Left lung (tissue), 10 donors: ENCODE measurements around the gene ZNF764. TPM values are rescaled to one million over a fixed set of nuclear protein-coding genes. Genes with fewer than 3 reads are reported as not detected.
"Not testable (repeated sequence)": the region's sequence is repeated elsewhere in the genome, so short reads cannot be mapped to it uniquely, and the experiment has no call there.

ENCODE experiments used
- ATAC-seq: fragments of 200-7000 bp; cut with Tn5 transposase; one replicate; pipeline ENCODE4 v1.9.1; 2020; ENCODE audit warnings: moderate library complexity
- DNase-seq, 4 donors: peaks; one replicate each; pipeline ENCODE4 v3.0.0-alpha.2; 2013 to 2020
- H3K27ac ChIP-seq, 2 donors: fragments of 200-600 bp; sonication (generic) in 1 of 2; one replicate each; pipeline versions ENCODE4 v1.5.0 to v1.8.0; 2020 to 2021
- H3K27me3 ChIP-seq, 2 donors: fragments of 200-600 bp; sonication (generic) in 1 of 2; one replicate each; pipeline versions ENCODE4 v1.5.0 to v1.8.0; 2020 to 2021
- H3K36me3 ChIP-seq, 2 donors: fragments of 200-600 bp; sonication (generic) in 1 of 2; one replicate each; pipeline versions ENCODE4 v1.5.0 to v1.8.0; 2020 to 2021
- H3K4me1 ChIP-seq, 2 donors: fragments of 200-600 bp; one replicate each; pipeline ENCODE4 v1.8.0; 2021
- H3K4me3 ChIP-seq, 2 donors: fragments of 200-600 bp; sonication (generic) in 1 of 2; one replicate each; pipeline versions ENCODE4 v1.5.0 to v1.8.0; 2020 to 2021; ENCODE audit warnings: mild to moderate bottlenecking in 1 of 2
- H3K9me3 ChIP-seq, 2 donors: fragments of 200-600 bp; sonication (generic) in 1 of 2; one replicate each; pipeline versions ENCODE4 v1.5.0 to v1.8.0; 2020 to 2021
- intact Hi-C, 2 donors: fragments of 100-400 bp; cut with DNase I; formaldehyde crosslinking; loops; one replicate each; pipeline versions ENCODE4 v1.11.2 to v1.14.2; 2022
- polyA plus RNA-seq, 6 donors: library from polyadenylated mRNA; unstranded; fragments of 120-200 nt; gene quantifications; one replicate each; pipeline ENCODE4 v1.2.1, GENCODE V29; 2013; ENCODE audit not compliant: insufficient read length in 6 of 6
- total RNA-seq, 2 donors: library from RNA; stranded (reverse); fragmentation: NEBNext Ultra II Directional; extraction: Animal tissue kit (Norgen Biotek cat#: 25700); gene quantifications; one replicate each; pipeline ENCODE4 v1.2.1, GENCODE V29; 2021
- TF ChIP-seq, protein P1 (sequence below), 2 donors: fragments of 200-600 bp; sonication (generic) in 1 of 2; IDR thresholded peaks; one replicate each; pipeline versions ENCODE4 v1.5.0 to v1.8.0; 2021; ENCODE audit warnings: antibody characterized with exemption in 2 of 2
- donor health status: DM: no; HTN: yes; CAD: no.
- donor health status: DM: no; HTN: no; CAD: no.

ZNF764 gene
- total and polyA plus RNA-seq, 8 donors, result 7.4 to 15.8 (median 11.8) TPM

DNA sequence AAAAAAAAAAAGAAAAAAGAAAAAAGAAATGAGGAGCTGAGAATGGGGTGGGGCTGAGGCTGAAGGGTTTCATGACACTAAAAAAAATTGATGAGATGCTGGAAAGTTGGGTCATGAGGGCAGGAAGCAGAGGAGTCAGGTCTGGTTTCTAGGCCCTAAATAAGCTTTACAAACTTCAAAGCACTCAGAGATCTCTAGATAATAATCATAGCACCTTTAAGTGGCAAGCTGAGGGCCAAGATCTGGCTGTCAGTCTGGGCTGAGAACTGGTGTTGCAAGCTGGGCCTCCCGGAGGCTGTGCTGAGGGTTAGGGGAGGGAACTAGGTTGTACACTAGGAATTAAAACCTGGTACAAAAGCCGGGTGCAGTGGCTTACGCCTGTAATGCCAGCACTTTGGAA is 6.4 kb downstream of the ZNF764 start:
- Histone ChIP-seq H3K27me3 (no peaks in the 10 kb centered on the region), H3K27ac (peak overlapping the region in 1 of 2 donors; percentile 33), H3K4me3 (no peak overlapping the region), H3K9me3 (no peaks in the 10 kb centered on the region), H3K36me3 (peaks cover 0 to 31% of the 10 kb centered on the region in 2 donors), H3K4me1 (peaks cover 0 to 34% of the 10 kb centered on the region in 2 donors)
- ATAC-seq (peak; percentile 92), DNase-seq (peak in 3 of 4 donors; percentile 67 to 70 (median 68))
- TF ChIP-seq, protein P1, sequence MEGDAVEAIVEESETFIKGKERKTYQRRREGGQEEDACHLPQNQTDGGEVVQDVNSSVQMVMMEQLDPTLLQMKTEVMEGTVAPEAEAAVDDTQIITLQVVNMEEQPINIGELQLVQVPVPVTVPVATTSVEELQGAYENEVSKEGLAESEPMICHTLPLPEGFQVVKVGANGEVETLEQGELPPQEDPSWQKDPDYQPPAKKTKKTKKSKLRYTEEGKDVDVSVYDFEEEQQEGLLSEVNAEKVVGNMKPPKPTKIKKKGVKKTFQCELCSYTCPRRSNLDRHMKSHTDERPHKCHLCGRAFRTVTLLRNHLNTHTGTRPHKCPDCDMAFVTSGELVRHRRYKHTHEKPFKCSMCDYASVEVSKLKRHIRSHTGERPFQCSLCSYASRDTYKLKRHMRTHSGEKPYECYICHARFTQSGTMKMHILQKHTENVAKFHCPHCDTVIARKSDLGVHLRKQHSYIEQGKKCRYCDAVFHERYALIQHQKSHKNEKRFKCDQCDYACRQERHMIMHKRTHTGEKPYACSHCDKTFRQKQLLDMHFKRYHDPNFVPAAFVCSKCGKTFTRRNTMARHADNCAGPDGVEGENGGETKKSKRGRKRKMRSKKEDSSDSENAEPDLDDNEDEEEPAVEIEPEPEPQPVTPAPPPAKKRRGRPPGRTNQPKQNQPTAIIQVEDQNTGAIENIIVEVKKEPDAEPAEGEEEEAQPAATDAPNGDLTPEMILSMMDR (IDR thresholded peaks at IDR 0.05), result no peak
- intact Hi-C loops, result no loop called here

DNA sequence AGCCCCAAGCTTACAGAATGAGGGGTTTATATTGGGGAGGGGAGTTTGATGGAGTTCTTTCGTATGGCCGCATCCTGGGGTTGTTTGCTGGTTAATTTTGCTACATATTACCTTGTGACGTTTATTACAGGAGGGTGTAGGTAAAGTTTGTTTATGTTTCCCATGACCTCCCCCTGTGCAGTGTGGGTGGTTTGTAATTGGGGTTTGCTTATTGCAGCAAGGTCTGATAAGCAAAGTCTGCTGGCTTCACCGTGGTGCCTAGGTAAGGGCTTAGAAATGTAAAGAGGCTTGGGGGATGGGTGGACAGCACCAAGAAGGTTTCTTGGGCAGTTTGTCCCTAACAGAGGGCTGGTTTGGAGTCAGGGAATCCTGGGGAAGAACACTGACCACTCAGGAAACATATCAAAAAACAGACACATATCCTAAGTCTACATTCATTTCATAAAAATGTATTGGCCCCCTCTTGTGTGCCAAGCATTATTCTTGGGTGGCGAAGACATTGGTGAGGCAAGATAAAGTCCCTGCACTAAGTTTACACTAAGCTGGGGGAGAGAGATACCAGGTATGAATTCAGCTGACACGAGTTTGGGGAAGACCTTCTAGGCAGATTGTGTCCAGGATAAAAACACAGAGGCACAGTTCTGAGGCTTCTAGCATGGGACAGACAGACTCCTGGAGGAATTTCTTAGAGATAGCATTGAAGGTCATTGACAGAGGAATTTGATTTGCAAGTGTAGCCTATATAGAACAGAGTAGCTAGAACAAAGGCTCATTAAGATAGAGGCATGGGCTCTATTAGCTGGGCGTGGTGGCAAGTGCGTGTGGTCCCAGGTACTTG is 9.5 kb downstream of the ZNF764 start:
- intact Hi-C loops, result no loop called here
- H3K27me3 ChIP-seq, result no peaks in the 10 kb centered on the region
- ATAC-seq, result no peak
- no peak for DNase-seq
- no peak overlapping the region for H3K4me3 ChIP-seq
- H3K27ac ChIP-seq, result no peak overlapping the region
- H3K36me3 ChIP-seq, result peaks cover 0 to 4% of the 10 kb centered on the region in 2 donors
- TF ChIP-seq, protein P1 (IDR thresholded peaks at IDR 0.05), result no peak
- H3K4me1 ChIP-seq, result peaks cover 0 to 28% of the 10 kb centered on the region in 2 donors
- H3K9me3 ChIP-seq, result no peaks in the 10 kb centered on the region

DNA sequence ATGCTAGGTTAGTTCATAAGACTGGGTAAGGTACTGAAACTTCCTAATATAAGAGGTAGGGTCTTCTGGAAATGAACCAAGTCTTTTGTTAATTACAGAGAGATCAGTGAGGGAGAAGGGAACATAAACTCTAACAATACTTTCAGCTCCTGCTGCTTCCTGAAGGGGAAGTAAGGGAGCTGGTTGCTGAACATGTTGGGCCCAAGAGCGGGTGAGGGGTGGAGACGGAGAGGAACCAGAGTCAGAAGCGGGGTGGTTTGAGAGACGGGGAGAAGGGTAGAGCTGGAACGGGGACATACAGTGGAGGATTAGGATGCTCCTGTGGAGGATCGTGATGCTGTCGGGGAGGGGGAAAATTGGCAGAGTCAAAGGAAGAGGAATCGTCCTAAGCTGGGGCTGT is 12.1 kb downstream of the ZNF764 start:
- TF ChIP-seq, protein P1 (IDR thresholded peaks at IDR 0.05), result no peak
- ATAC-seq, result peak; percentile 26
- Histone ChIP-seq H3K36me3 (no peaks in the 10 kb centered on the region), H3K9me3 (no peaks in the 10 kb centered on the region), H3K4me1 (peaks cover 0 to 9% of the 10 kb centered on the region in 2 donors), H3K4me3 (no peak overlapping the region), H3K27ac (no peak overlapping the region), H3K27me3 (no peaks in the 10 kb centered on the region)
- intact Hi-C loops, result no loop called here
- peak in 1 of 4 donors; percentile 24 for DNase-seq

DNA sequence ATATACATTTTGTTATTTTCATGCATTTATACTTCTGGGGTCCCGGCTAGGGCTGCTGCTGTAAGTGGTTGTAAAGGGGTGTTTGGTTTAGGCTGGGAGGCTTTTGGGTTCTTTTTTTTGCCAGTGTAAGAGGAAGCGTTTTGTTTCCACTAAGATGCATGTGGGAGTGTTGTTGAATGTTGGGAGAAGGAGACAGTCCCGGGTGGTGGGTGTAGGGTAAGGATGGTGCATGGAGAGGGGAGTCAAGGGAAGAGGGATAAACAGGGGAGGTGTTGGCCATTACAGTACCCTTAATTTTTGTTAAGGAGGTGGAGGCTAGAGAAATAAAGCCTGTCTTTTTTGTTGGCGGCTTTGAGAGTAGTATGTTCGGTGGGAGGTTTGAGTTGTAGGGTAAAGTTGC is 15.1 kb downstream of the ZNF764 start:
- H3K27me3 ChIP-seq, result no peaks in the 10 kb centered on the region
- ATAC-seq (no peak), DNase-seq (no peak)
- peaks cover 0 to 8% of the 10 kb centered on the region in 2 donors for H3K4me1 ChIP-seq
- no peak overlapping the region for H3K4me3 ChIP-seq
- H3K9me3 ChIP-seq, result no peaks in the 10 kb centered on the region
- no peak overlapping the region for H3K27ac ChIP-seq
- H3K36me3 ChIP-seq, result no peaks in the 10 kb centered on the region
- intact Hi-C loops, result no loop called here
- TF ChIP-seq, protein P1 (IDR thresholded peaks at IDR 0.05), result no peak

DNA sequence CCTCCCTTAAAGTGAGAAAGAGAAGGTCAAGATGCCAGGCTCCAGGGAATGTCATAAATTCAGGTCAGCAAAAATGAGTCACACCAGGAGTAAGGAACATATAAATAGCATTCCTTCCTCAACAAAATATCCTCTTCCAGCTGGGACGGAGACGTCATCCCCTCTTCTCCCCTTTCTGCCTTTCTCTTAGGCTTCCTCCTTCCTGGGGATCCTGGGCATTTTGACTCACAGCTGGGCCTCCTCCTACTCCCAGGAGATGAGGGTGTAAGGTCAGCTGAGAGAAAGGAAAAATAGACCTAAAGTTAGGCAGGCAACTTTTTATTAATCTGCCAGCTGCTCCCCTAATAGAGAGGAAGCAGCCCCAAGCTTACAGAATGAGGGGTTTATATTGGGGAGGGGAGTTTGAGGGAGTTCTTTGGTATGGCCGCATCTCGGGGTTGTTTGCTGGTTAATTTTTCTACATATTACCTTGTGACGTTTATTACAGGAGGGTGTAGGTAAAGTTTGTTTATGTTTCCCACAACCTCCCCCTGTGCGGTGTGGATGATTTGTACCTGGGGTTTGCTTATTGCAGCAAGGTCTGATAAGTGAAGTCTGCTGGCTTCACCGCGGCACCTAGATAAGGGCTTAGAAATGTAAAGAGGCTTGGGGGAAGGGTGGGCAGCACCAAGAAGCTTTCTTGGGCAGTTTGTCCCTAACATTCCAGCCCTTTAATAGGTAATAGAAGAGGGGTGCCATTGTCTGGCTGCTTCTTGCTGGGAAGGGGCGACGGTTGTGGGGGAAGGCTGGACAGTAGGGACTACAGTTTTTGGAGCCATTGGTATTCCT is 16.5 kb downstream of the ZNF764 start:
- DNase-seq (peak in 2 of 4 donors; percentile 12 to 33), ATAC-seq (peak; percentile 26)
- no peaks in the 10 kb centered on the region for H3K27me3 ChIP-seq
- no peaks in the 10 kb centered on the region for H3K9me3 ChIP-seq
- H3K27ac ChIP-seq, result no peak overlapping the region
- no peak overlapping the region for H3K4me3 ChIP-seq
- TF ChIP-seq, protein P1 (IDR thresholded peaks at IDR 0.05), result no peak
- intact Hi-C loops, result no loop called here
- H3K4me1 ChIP-seq, result peaks cover 0 to 11% of the 10 kb centered on the region in 2 donors
- H3K36me3 ChIP-seq, result no peaks in the 10 kb centered on the region

DNA sequence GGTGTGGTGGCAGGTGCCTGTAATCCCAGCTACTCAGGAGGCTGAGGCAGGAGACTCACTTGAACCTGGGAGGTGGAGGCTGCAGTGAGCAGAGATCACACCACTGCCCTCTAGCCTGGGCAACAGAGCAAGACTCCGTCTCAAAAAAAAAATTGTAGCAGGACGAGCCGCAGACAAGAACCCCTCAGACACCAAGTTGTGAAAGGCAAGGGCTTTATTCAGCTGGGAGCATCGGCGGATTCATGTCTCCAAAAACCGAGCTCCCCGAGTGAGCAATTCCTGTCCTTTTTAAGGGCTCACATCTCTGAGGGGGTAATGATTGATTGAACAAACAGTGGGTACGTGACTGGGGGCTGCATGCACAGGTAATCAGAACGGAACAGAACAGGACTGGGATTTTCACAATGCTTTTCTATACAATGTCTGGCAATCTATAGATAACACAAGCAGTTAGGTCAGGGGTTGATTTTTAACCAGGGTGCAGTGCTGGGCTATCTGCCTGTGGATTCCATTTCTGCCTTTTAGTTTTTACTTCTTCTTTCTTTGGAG is 17.2 kb downstream of the ZNF764 start:
- H3K27me3 ChIP-seq, H3K36me3 ChIP-seq, DNase-seq, intact Hi-C loops, H3K27ac ChIP-seq, H3K9me3 ChIP-seq, H3K4me3 ChIP-seq, ATAC-seq: not testable (repeated sequence)
- H3K4me1 ChIP-seq, result peaks cover 3 to 11% of the 10 kb centered on the region in 2 donors

DNA sequence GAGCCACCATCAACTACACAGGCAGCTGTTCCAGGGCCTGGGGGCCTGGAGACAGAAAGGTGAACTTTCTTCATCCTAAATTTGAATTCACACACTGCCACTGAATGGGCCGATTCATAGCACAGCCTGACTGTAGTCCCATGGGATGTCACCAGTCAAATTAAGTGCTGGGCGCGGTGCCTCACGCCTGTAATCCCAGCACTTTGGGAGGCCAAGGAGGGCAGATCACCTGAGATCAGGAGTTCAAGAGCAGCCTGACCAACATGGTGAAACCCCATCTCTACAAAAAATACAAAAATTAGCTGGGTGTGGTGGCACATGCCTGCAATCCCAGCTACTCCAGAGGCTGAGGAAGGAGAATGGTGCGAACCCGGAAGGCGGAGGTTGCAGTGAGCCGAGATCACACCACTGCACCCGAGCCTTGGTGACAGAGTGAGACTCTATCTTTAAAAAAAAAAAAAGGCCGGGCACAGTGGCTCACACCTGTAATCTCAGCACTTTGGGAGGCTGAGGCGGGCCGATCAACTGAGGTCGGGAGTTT is 18.1 kb downstream of the ZNF764 start:
- peaks cover 5 to 19% of the 10 kb centered on the region in 2 donors for H3K4me1 ChIP-seq
- H3K27ac ChIP-seq, H3K27me3 ChIP-seq, H3K36me3 ChIP-seq, intact Hi-C loops, H3K4me3 ChIP-seq, ATAC-seq, H3K9me3 ChIP-seq: not testable (repeated sequence)
- peak in 1 of 4 donors; percentile 34 for DNase-seq
